ENCODE results near the gene SLF2. TPM values are rescaled to one million over a fixed set of nuclear protein-coding genes. Genes with fewer than 3 reads are reported as not detected.

Gene SLF2
- total RNA-seq, 1 experiment from 2014 or later = 23.1 TPM

DNA sequence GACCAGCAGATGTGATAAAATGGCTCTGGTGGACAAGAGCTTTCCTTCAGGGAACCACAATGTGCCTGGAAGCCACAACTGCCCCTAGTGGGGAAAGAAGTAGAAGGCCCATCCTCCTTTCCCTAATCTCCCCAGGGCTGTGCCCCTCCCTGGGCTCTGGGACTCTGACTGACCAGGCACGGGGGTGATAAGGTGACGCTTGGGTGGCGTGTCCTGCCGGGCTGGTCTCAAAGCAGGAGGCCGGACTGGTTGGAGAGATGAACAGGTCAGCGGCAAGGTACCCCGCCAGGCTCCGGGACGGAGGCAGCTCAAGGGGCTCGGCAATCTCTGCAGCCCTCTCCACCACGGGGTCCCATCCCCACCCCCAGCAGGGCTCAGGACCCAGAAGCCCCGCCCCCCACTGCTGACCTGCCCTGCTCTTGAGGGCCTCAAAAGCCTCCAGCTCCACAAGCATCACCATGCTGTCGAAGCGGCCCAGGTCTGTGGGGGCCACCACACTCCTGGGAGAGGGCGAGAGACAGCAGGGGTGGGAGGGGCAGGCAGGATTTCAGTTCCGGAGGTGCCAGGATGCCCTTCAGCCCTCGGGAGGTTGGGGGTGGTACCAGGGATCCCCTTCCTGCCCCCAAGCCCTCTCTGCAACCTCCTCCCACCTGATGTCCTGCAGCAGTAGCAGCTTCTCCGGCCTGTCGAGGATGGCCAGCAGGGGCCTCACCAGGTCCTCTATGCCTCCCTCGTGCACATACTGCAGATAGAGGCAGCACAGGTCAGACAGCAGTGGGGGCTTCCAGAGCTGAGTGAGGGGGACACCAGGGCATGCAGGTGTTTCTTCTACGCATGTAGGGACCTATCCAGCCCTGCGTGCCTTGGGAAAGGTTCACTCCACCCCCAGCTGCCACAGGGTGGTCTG lies 99.0 kb downstream of the SLF2 start:
- Histone ChIP-seq H2AK5ac (ENCODE audit: insufficient read length, low read length) (no peak overlapping the region), H3K18ac (ENCODE audit: insufficient read length, low read depth, low read length) (no peak overlapping the region), H3K14ac (ENCODE audit: insufficient read depth, low read length) (no peak overlapping the region), H3K79me1 (ENCODE audit: insufficient read depth, low read depth, low read length, poor library complexity, severe bottlenecking) (no peaks in the 10 kb centered on the region), H3K79me2 (ENCODE audit: insufficient read depth, low read length) (no peaks in the 10 kb centered on the region), H3T11ph (ENCODE audit: low read length) (no peak overlapping the region), H3K56ac (ENCODE audit: insufficient read length, low read depth, low read length) (no peak overlapping the region), H2BK15ac (ENCODE audit: low read depth, low read length) (no peak overlapping the region), H3K27me3 (ENCODE audit: insufficient read depth, low read length) (no peaks in the 10 kb centered on the region; the same call in 1 of the 2 replicates), H4K8ac (replicated peaks; ENCODE audit: insufficient read length, low read depth, low read length) (no peak overlapping the region), H3K23ac (ENCODE audit: insufficient read length, low read depth, low read length) (no peak overlapping the region), H4K91ac (ENCODE audit: insufficient read length, low read depth, low read length) (no peak overlapping the region), H2BK120ac (ENCODE audit: low read depth, low read length, poor library complexity, severe bottlenecking) (no peak overlapping the region), H2BK20ac (ENCODE audit: low read depth, low read length, poor library complexity, severe bottlenecking) (no peak overlapping the region), H4K5ac (ENCODE audit: insufficient read length, low read depth, low read length) (no peak overlapping the region), H2BK12ac (ENCODE audit: insufficient read length, low read depth, low read length) (no peak overlapping the region), H4K20me1 (ENCODE audit: control insufficient read depth, insufficient read depth, insufficient read length) (no peaks in the 10 kb centered on the region), H3K23me2 (ENCODE audit: insufficient read length, low read depth, low read length, poor library complexity, severe bottlenecking) (no peaks in the 10 kb centered on the region), H2AFZ (ENCODE audit: low read length) (no peak overlapping the region), H3K4me1 (ENCODE audit: insufficient read depth, low read length) (no peaks in the 10 kb centered on the region), H3K9me3 (ENCODE audit: control insufficient read depth, low read depth, low read length) (no peaks in the 10 kb centered on the region), H3K4me2 (ENCODE audit: insufficient read depth, insufficient read length, low read length) (no peak overlapping the region), H3K4ac (ENCODE audit: low read depth, low read length) (no peak overlapping the region), H2BK5ac (ENCODE audit: insufficient read length, low read length) (no peak overlapping the region), H3K9ac (ENCODE audit: extremely low read depth, insufficient read length, low read length) (no peak overlapping the region), H3K27ac (ENCODE audit: insufficient read length, low read depth, low read length) (no peak overlapping the region)
- WGBS (ENCODE audit: extremely low coverage, insufficient read length, low lambda C conversion rate) = no CpG with 5 or more reads among the region's 22 CpGs
- TF ChIP-seq, protein P1, sequence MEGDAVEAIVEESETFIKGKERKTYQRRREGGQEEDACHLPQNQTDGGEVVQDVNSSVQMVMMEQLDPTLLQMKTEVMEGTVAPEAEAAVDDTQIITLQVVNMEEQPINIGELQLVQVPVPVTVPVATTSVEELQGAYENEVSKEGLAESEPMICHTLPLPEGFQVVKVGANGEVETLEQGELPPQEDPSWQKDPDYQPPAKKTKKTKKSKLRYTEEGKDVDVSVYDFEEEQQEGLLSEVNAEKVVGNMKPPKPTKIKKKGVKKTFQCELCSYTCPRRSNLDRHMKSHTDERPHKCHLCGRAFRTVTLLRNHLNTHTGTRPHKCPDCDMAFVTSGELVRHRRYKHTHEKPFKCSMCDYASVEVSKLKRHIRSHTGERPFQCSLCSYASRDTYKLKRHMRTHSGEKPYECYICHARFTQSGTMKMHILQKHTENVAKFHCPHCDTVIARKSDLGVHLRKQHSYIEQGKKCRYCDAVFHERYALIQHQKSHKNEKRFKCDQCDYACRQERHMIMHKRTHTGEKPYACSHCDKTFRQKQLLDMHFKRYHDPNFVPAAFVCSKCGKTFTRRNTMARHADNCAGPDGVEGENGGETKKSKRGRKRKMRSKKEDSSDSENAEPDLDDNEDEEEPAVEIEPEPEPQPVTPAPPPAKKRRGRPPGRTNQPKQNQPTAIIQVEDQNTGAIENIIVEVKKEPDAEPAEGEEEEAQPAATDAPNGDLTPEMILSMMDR (conservative IDR thresholded peaks at IDR 0.05) = peak; percentile 66
- H3K27me3 Mint-ChIP-seq (ENCODE audit: low read depth) = peaks cover 31% of the 10 kb centered on the region
- DNase-seq = peak; percentile 67
- H3K4me3 Mint-ChIP-seq = no peak overlapping the region
- H3K36me3 Mint-ChIP-seq (ENCODE audit: insufficient read depth in 1 of 3, low read depth in 3 of 3) = peaks cover 0 to 6% (median 5%) of the 10 kb centered on the region in 3 experiments; a peak in 2 of 7 replicates
- H3K27ac Mint-ChIP-seq = no peak overlapping the region
- H3K9me3 Mint-ChIP-seq = no peaks in the 10 kb centered on the region; a peak in 1 of 5 replicates
- peaks cover 24 to 41% of the 10 kb centered on the region in 2 experiments for H3K4me1 Mint-ChIP-seq

Data from H9 (cell line).